ENCODE measurements around the gene CDK3.

GRCh38 chr17:76038050-76038449, 37.4 kb downstream of the CDK3 start:
- TF ChIP-seq CTCF (IDR thresholded peaks at IDR 0.05; ENCODE audit: low read length) (no peak), EZH2phosphoT487 (IDR thresholded peaks at IDR 0.05; ENCODE audit: low read length) (no peak), EZH2 (optimal IDR thresholded peaks at IDR 0.05; ENCODE audit: low read depth, low read length) (no peak)

Data from MM.1S (cell line).